ENCODE measurements around the gene HOXB6. TPM values are rescaled to one million over a fixed set of nuclear protein-coding genes. Genes with fewer than 3 reads are reported as not detected.

HOXB6 gene
- polyA plus RNA-seq, 1 donor: 9.8 TPM

GRCh38 chr17:48592577-48592976 is 12.2 kb downstream of the HOXB6 start:
- Histone ChIP-seq H3K4me3 (ENCODE audit: low read length) (peak overlapping the region; percentile 45), H3K27me3 (ENCODE audit: control insufficient read depth, insufficient read depth, low read length) (peaks cover 98% of the 10 kb centered on the region), H3K4me1 (ENCODE audit: control insufficient read depth, insufficient read depth, low read length) (peaks cover 26% of the 10 kb centered on the region)

GRCh38 chr17:48592057-48592514 is 12.7 kb downstream of the HOXB6 start:
- peaks cover 98% of the 10 kb centered on the region for H3K27me3 ChIP-seq (ENCODE audit: control insufficient read depth, insufficient read depth, low read length)
- peaks cover 23% of the 10 kb centered on the region for H3K4me1 ChIP-seq (ENCODE audit: control insufficient read depth, insufficient read depth, low read length)
- H3K4me3 ChIP-seq (ENCODE audit: low read length): peak overlapping the region; percentile 45
- peak overlapping the region; percentile 85 for H3K27ac ChIP-seq (ENCODE audit: low read length)
- H3K36me3 ChIP-seq (ENCODE audit: control insufficient read depth, insufficient read depth, low read length): peaks cover 12% of the 10 kb centered on the region
- peaks cover 11% of the 10 kb centered on the region for H3K9me3 ChIP-seq (ENCODE audit: control insufficient read depth, low read depth, low read length)
- DNase-seq: no peak
- no CpG with 5 or more reads among the region's 33 CpGs for WGBS (ENCODE audit: insufficient coverage, low lambda C conversion rate)

More at GRCh38 chr17:48592577-48592976, 12.2 kb downstream of the HOXB6 start:
- Histone ChIP-seq H3K9me3 (ENCODE audit: control insufficient read depth, low read depth, low read length) (peaks cover 14% of the 10 kb centered on the region), H3K36me3 (ENCODE audit: control insufficient read depth, insufficient read depth, low read length) (peaks cover 12% of the 10 kb centered on the region), H3K27ac (ENCODE audit: low read length) (peak overlapping the region; percentile 85)
- no CpG with 5 or more reads among the region's 14 CpGs for WGBS (ENCODE audit: insufficient coverage, low lambda C conversion rate)
- DNase-seq: no peak

- DNase-seq: no peak
- Histone ChIP-seq H3K4me1 (ENCODE audit: control insufficient read depth, insufficient read depth, low read length) (peaks cover 26% of the 10 kb centered on the region), H3K9me3 (ENCODE audit: control insufficient read depth, low read depth, low read length) (peaks cover 11% of the 10 kb centered on the region), H3K4me3 (ENCODE audit: low read length) (peak overlapping the region; percentile 45), H3K27me3 (ENCODE audit: control insufficient read depth, insufficient read depth, low read length) (peaks cover 98% of the 10 kb centered on the region), H3K36me3 (ENCODE audit: control insufficient read depth, insufficient read depth, low read length) (peaks cover 12% of the 10 kb centered on the region), H3K27ac (ENCODE audit: low read length) (peak overlapping the region; percentile 85)
- WGBS (ENCODE audit: insufficient coverage, low lambda C conversion rate): 43% methylated on average over 1 of the region's 10 CpGs
These were observed 13.3 kb downstream of the HOXB6 start for GRCh38 chr17:48591255-48592056.

DNA sequence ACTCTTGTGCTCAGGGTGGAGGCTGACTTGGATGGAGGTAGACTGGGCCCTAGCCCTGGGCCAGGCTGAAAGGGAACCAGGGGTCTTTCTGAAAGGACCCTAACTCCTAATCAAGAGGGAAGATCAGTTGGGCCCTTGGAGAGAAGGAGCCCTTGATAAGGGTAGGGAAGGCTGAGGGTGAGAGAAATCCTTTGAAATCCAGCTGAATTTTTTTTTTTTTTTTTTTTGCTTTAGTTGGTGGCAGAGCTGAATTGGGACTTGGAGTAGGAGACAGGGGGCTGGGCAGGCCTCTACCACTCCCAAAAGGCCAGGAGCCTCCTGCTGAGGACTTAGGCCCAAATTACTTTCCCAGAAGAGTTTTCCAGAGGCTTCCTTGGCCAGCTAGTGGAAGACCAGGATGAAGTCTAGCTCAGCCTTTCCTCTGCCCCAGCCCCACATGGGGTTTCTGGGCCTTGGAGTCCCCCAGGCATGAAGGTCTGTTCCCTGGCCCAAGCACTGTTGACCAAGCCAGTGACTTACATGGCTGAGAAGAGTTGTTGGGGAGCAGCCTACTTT is 14.1 kb downstream of the HOXB6 start:
- H3K27ac ChIP-seq (ENCODE audit: low read length): peak overlapping the region; percentile 85

GRCh38 chr17:48589831-48590606 is 14.8 kb downstream of the HOXB6 start, which contains the start of gene HOXB3:
HOXB3 (minus strand) TSS chr17:48590241; CDS start chr17:48552474, 37,767 bp downstream.
- no CpG with 5 or more reads among the region's 23 CpGs for WGBS (ENCODE audit: insufficient coverage, low lambda C conversion rate)
- Histone ChIP-seq H3K27me3 (ENCODE audit: control insufficient read depth, insufficient read depth, low read length) (peaks cover 98% of the 10 kb centered on the region), H3K27ac (ENCODE audit: low read length) (peak within 1 kb of the TSS; percentile 85), H3K4me3 (ENCODE audit: low read length) (peak within 1 kb of the TSS; percentile 34), H3K9me3 (ENCODE audit: control insufficient read depth, low read depth, low read length) (peaks cover 12% of the 10 kb centered on the region), H3K36me3 (ENCODE audit: control insufficient read depth, insufficient read depth, low read length) (peaks cover 8% of the 10 kb centered on the region), H3K4me1 (ENCODE audit: control insufficient read depth, insufficient read depth, low read length) (peaks cover 32% of the 10 kb centered on the region)
- DNase-seq: no peak

More for the DNA sequence above, 14.1 kb downstream of the HOXB6 start:
- H3K27me3 ChIP-seq (ENCODE audit: control insufficient read depth, insufficient read depth, low read length): peaks cover 98% of the 10 kb centered on the region
- DNase-seq: no peak
- H3K36me3 ChIP-seq (ENCODE audit: control insufficient read depth, insufficient read depth, low read length): peaks cover 12% of the 10 kb centered on the region
- H3K4me1 ChIP-seq (ENCODE audit: control insufficient read depth, insufficient read depth, low read length): peaks cover 32% of the 10 kb centered on the region
- peaks cover 12% of the 10 kb centered on the region for H3K9me3 ChIP-seq (ENCODE audit: control insufficient read depth, low read depth, low read length)
- H3K4me3 ChIP-seq (ENCODE audit: low read length): peak overlapping the region; percentile 34

DNA sequence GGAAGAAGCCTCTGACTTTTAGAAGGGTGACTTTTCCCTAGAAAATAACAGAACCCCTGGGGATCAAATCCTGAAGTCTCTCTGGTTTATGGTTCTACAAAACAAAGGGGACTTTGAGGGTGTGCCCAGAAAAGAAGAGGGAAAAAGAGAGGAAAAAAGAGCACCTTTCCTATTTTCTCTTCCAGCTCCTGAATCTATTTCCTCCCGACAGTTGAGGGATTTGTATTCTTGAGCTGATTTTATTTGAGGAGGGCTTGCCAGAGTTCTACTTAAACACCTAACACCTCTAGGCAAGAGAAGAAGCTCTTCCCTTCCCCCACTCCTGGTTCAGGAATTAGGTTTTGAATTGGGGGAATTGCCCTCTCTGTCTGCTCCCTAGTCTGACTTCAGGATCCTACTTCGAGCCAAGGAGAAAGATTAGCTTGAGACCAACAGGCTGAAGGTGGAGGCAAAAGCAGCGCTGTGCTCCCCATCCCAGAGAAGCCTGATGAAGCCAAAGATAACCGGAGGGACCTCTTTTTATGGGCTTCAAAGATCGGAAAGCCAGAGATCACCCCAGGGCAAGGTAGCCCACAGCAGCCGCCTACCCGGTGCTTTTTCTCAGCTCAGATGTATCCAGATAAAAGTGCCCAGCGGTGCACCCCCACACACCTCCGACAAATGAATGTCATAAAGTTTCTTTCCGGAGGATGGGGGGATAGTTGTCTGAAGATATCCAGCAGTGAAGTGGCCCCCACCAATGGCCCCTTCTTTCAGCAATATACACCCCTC is 15.5 kb downstream of the HOXB6 start:
- Histone ChIP-seq H3K9me3 (ENCODE audit: control insufficient read depth, low read depth, low read length) (peaks cover 12% of the 10 kb centered on the region), H3K4me1 (ENCODE audit: control insufficient read depth, insufficient read depth, low read length) (peaks cover 29% of the 10 kb centered on the region), H3K36me3 (ENCODE audit: control insufficient read depth, insufficient read depth, low read length) (peaks cover 7% of the 10 kb centered on the region), H3K4me3 (ENCODE audit: low read length) (peak overlapping the region; percentile 34), H3K27me3 (ENCODE audit: control insufficient read depth, insufficient read depth, low read length) (peaks cover 97% of the 10 kb centered on the region), H3K27ac (ENCODE audit: low read length) (peak overlapping the region; percentile 85)
- no peak for DNase-seq
- WGBS (ENCODE audit: insufficient coverage, low lambda C conversion rate): no CpG with 5 or more reads among the region's 10 CpGs

GRCh38 chr17:48588528-48588927 is 16.3 kb downstream of the HOXB6 start:
- Histone ChIP-seq H3K9me3 (ENCODE audit: control insufficient read depth, low read depth, low read length) (peaks cover 12% of the 10 kb centered on the region), H3K4me1 (ENCODE audit: control insufficient read depth, insufficient read depth, low read length) (peaks cover 29% of the 10 kb centered on the region), H3K27ac (ENCODE audit: low read length) (peak overlapping the region; percentile 85), H3K27me3 (ENCODE audit: control insufficient read depth, insufficient read depth, low read length) (peaks cover 97% of the 10 kb centered on the region), H3K36me3 (ENCODE audit: control insufficient read depth, insufficient read depth, low read length) (peaks cover 7% of the 10 kb centered on the region), H3K4me3 (ENCODE audit: low read length) (peak overlapping the region; percentile 3)
- no peak for DNase-seq
- WGBS (ENCODE audit: insufficient coverage, low lambda C conversion rate): no CpG with 5 or more reads among the region's 2 CpGs

DNA sequence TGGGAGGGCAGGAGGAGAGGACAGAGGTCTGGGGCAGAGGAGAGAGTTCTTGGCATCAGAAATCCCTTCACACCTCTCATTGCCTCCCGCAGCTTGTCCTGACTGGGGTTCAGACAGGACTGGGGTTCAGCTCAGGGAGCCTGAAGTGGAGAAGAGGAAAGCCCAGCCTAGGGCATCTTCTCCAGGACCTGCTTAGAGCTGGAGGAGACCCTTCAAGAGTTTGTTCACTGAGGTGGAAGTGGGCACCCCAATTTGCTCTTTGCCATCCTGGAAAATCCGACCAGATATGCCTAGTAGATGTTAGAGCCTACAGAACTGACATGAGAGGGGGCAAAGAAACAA is 16.7 kb downstream of the HOXB6 start:
- WGBS (ENCODE audit: insufficient coverage, low lambda C conversion rate): no CpG with 5 or more reads among the region's 2 CpGs
- H3K9me3 ChIP-seq (ENCODE audit: control insufficient read depth, low read depth, low read length): peaks cover 10% of the 10 kb centered on the region
- H3K4me3 ChIP-seq (ENCODE audit: low read length): peak overlapping the region; percentile 3
- DNase-seq: no peak
- H3K36me3 ChIP-seq (ENCODE audit: control insufficient read depth, insufficient read depth, low read length): peaks cover 7% of the 10 kb centered on the region
- H3K4me1 ChIP-seq (ENCODE audit: control insufficient read depth, insufficient read depth, low read length): peaks cover 29% of the 10 kb centered on the region
- H3K27ac ChIP-seq (ENCODE audit: low read length): peak overlapping the region; percentile 85
- H3K27me3 ChIP-seq (ENCODE audit: control insufficient read depth, insufficient read depth, low read length): peaks cover 97% of the 10 kb centered on the region

- WGBS (ENCODE audit: insufficient coverage, low lambda C conversion rate): no CpG with 5 or more reads among the region's 5 CpGs
- Histone ChIP-seq H3K4me3 (ENCODE audit: low read length) (peak overlapping the region; percentile 7), H3K36me3 (ENCODE audit: control insufficient read depth, insufficient read depth, low read length) (peaks cover 7% of the 10 kb centered on the region), H3K27ac (ENCODE audit: low read length) (peak overlapping the region; percentile 85), H3K9me3 (ENCODE audit: control insufficient read depth, low read depth, low read length) (peaks cover 8% of the 10 kb centered on the region), H3K4me1 (ENCODE audit: control insufficient read depth, insufficient read depth, low read length) (peaks cover 34% of the 10 kb centered on the region), H3K27me3 (ENCODE audit: control insufficient read depth, insufficient read depth, low read length) (peaks cover 97% of the 10 kb centered on the region)
- DNase-seq: no peak
These were observed 17.3 kb downstream of the HOXB6 start for GRCh38 chr17:48587276-48588073.

Data from large intestine (tissue), 3 donors.